ENCODE data around the gene ARHGDIA.

Gene ARHGDIA

GRCh38 chr17:81854974-81855774 is 16.0 kb downstream of the ARHGDIA start:
- H3K9ac ChIP-seq (ENCODE audit: low read length) = no peak overlapping the region
- H3K9me3 ChIP-seq (ENCODE audit: low read length) = no peaks in the 10 kb centered on the region
- H3K27ac ChIP-seq (ENCODE audit: low read depth, low read length) = no peak overlapping the region
- H3K4me3 ChIP-seq (ENCODE audit: low read depth in 1 of 2, low read length in 2 of 2) = no peak overlapping the region
- no peaks in the 10 kb centered on the region for H3K27me3 ChIP-seq (ENCODE audit: control insufficient read depth in 1 of 2, insufficient read depth in 2 of 2, low read length in 2 of 2)
- peaks cover 66% of the 10 kb centered on the region for H3K36me3 ChIP-seq (ENCODE audit: insufficient read depth, low read length)
- H3K4me1 ChIP-seq (ENCODE audit: insufficient read depth, low read length) = peaks cover 17% of the 10 kb centered on the region

GRCh38 chr17:81852237-81852636 is 18.9 kb downstream of the ARHGDIA start:
- no peaks in the 10 kb centered on the region for H3K27me3 ChIP-seq (ENCODE audit: control insufficient read depth in 1 of 2, insufficient read depth in 2 of 2, low read length in 2 of 2)
- H3K4me1 ChIP-seq (ENCODE audit: insufficient read depth, low read length) = no peaks in the 10 kb centered on the region
- H3K9me3 ChIP-seq (ENCODE audit: low read length) = no peaks in the 10 kb centered on the region
- H3K36me3 ChIP-seq (ENCODE audit: insufficient read depth, low read length) = peaks cover 49% of the 10 kb centered on the region
- H3K9ac ChIP-seq (ENCODE audit: low read length) = no peak overlapping the region
- H3K27ac ChIP-seq (ENCODE audit: low read depth, low read length) = no peak overlapping the region
- no peak overlapping the region for H3K4me3 ChIP-seq (ENCODE audit: low read depth in 1 of 2, low read length in 2 of 2)

GRCh38 chr17:81851423-81851822 is 19.7 kb downstream of the ARHGDIA start:
- Histone ChIP-seq H3K4me3 (ENCODE audit: low read depth in 1 of 2, low read length in 2 of 2) (no peak overlapping the region), H3K9ac (ENCODE audit: low read length) (no peak overlapping the region), H3K36me3 (ENCODE audit: insufficient read depth, low read length) (peaks cover 57% of the 10 kb centered on the region), H3K27ac (ENCODE audit: low read depth, low read length) (no peak overlapping the region), H3K4me1 (ENCODE audit: insufficient read depth, low read length) (no peaks in the 10 kb centered on the region), H3K27me3 (ENCODE audit: control insufficient read depth in 1 of 2, insufficient read depth in 2 of 2, low read length in 2 of 2) (no peaks in the 10 kb centered on the region), H3K9me3 (ENCODE audit: low read length) (no peaks in the 10 kb centered on the region)

- Histone ChIP-seq H3K9me3 (ENCODE audit: low read length) (no peaks in the 10 kb centered on the region), H3K9ac (ENCODE audit: low read length) (no peak overlapping the region), H3K36me3 (ENCODE audit: insufficient read depth, low read length) (peaks cover 62% of the 10 kb centered on the region), H3K4me1 (ENCODE audit: insufficient read depth, low read length) (no peaks in the 10 kb centered on the region), H3K27ac (ENCODE audit: low read depth, low read length) (no peak overlapping the region), H3K27me3 (ENCODE audit: control insufficient read depth in 1 of 2, insufficient read depth in 2 of 2, low read length in 2 of 2) (no peaks in the 10 kb centered on the region), H3K4me3 (ENCODE audit: low read depth in 1 of 2, low read length in 2 of 2) (no peak overlapping the region)
These were observed 21.7 kb downstream of the ARHGDIA start for GRCh38 chr17:81849457-81849856.

DNA sequence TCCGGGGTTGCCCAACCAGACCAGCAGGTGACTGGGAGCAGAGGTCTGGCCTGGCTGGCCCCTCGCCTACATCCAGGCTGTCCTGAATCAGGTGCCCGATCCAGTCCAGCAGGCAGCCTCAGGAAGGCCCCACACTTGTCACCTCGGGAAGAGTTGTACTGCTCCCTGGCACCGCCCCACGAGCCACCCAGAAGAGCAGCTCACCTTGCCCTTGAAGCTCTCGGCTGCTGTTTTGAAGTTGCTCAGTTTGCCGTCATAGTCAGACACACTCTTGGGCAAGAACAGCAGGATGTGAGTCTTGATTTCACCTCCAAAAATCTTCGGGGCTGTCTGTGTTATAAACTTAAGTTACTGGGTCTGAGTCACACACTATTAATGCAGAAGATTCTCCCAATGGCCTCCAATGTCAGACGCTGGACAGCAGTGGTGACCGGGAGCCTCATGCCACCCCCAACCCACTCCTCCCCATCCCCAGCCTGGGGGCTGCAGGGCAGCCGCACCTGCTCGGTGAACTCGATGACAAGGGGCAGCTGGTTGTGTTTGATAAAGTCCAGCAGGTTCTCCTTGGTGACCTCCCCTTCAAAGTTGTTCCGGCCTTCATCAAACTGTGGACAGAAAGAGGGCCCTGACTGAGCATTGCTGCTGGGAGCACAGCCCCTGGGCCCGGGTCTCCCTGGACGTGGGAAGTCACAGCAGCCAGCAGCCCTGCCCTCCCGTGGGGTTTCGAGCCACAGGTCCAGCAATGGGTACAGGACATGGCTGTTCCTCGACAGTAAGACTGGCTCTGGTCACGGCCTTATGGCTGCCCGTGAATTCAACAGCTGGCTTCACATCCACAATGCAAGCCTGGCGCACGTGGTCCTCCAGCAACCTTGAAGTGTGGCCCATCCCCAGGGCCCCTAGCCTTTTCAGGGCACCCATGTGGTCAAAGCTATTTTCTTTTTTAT is 24.1 kb downstream of the ARHGDIA start:
- no peaks in the 10 kb centered on the region for H3K9me3 ChIP-seq (ENCODE audit: low read length)
- no peaks in the 10 kb centered on the region for H3K4me1 ChIP-seq (ENCODE audit: insufficient read depth, low read length)
- no peak overlapping the region for H3K9ac ChIP-seq (ENCODE audit: low read length)
- H3K27me3 ChIP-seq (ENCODE audit: control insufficient read depth in 1 of 2, insufficient read depth in 2 of 2, low read length in 2 of 2) = no peaks in the 10 kb centered on the region
- peaks cover 61% of the 10 kb centered on the region for H3K36me3 ChIP-seq (ENCODE audit: insufficient read depth, low read length)
- H3K27ac ChIP-seq (ENCODE audit: low read depth, low read length) = no peak overlapping the region
- H3K4me3 ChIP-seq (ENCODE audit: low read depth in 1 of 2, low read length in 2 of 2) = no peak overlapping the region

GRCh38 chr17:81845881-81846742 is 25.0 kb downstream of the ARHGDIA start:
- Histone ChIP-seq H3K9ac (ENCODE audit: low read length) (no peak overlapping the region), H3K9me3 (ENCODE audit: low read length) (no peaks in the 10 kb centered on the region), H3K4me1 (ENCODE audit: insufficient read depth, low read length) (no peaks in the 10 kb centered on the region), H3K27me3 (ENCODE audit: control insufficient read depth in 1 of 2, insufficient read depth in 2 of 2, low read length in 2 of 2) (no peaks in the 10 kb centered on the region), H3K36me3 (ENCODE audit: insufficient read depth, low read length) (peaks cover 52% of the 10 kb centered on the region), H3K27ac (ENCODE audit: low read depth, low read length) (no peak overlapping the region), H3K4me3 (ENCODE audit: low read depth in 1 of 2, low read length in 2 of 2) (no peak overlapping the region)

DNA sequence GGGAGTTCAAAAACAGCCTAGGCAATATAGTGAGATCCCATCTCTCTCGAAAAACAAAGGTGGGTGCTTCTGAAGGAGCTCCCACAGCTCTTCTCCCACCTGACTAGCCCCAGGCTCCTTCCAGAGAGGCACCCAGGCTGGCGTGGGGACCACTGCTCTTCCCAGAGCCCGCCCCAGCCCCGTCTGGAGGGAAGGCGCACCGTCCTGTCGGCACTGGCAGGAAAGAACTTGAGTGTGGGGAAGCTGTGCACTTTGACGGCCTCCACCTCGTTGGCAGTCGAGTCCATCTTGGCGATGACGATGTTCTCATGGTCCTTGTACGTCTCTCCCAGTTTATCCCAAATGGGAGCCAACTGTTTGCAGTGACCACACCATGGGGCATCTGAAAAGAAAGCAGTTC is 25.8 kb downstream of the ARHGDIA start:
- H3K4me3 ChIP-seq (ENCODE audit: low read depth in 1 of 2, low read length in 2 of 2) = no peak overlapping the region
- no peak overlapping the region for H3K9ac ChIP-seq (ENCODE audit: low read length)
- no peak overlapping the region for H3K27ac ChIP-seq (ENCODE audit: low read depth, low read length)
- H3K36me3 ChIP-seq (ENCODE audit: insufficient read depth, low read length) = peaks cover 51% of the 10 kb centered on the region
- no peaks in the 10 kb centered on the region for H3K27me3 ChIP-seq (ENCODE audit: control insufficient read depth in 1 of 2, insufficient read depth in 2 of 2, low read length in 2 of 2)
- H3K9me3 ChIP-seq (ENCODE audit: low read length) = no peaks in the 10 kb centered on the region
- H3K4me1 ChIP-seq (ENCODE audit: insufficient read depth, low read length) = no peaks in the 10 kb centered on the region

GRCh38 chr17:81844887-81845286 is 26.2 kb downstream of the ARHGDIA start:
- peaks cover 51% of the 10 kb centered on the region for H3K36me3 ChIP-seq (ENCODE audit: insufficient read depth, low read length)
- H3K27me3 ChIP-seq (ENCODE audit: control insufficient read depth in 1 of 2, insufficient read depth in 2 of 2, low read length in 2 of 2) = no peaks in the 10 kb centered on the region
- H3K4me3 ChIP-seq (ENCODE audit: low read depth in 1 of 2, low read length in 2 of 2) = no peak overlapping the region
- no peak overlapping the region for H3K27ac ChIP-seq (ENCODE audit: low read depth, low read length)
- H3K4me1 ChIP-seq (ENCODE audit: insufficient read depth, low read length) = no peaks in the 10 kb centered on the region
- H3K9me3 ChIP-seq (ENCODE audit: low read length) = no peaks in the 10 kb centered on the region
- no peak overlapping the region for H3K9ac ChIP-seq (ENCODE audit: low read length)

GRCh38 chr17:81844327-81844851 is 26.7 kb downstream of the ARHGDIA start:
- Histone ChIP-seq H3K27ac (ENCODE audit: low read depth, low read length) (no peak overlapping the region), H3K36me3 (ENCODE audit: insufficient read depth, low read length) (peaks cover 51% of the 10 kb centered on the region), H3K9ac (ENCODE audit: low read length) (no peak overlapping the region), H3K4me1 (ENCODE audit: insufficient read depth, low read length) (no peaks in the 10 kb centered on the region), H3K9me3 (ENCODE audit: low read length) (no peaks in the 10 kb centered on the region), H3K27me3 (ENCODE audit: control insufficient read depth in 1 of 2, insufficient read depth in 2 of 2, low read length in 2 of 2) (no peaks in the 10 kb centered on the region), H3K4me3 (ENCODE audit: low read depth in 1 of 2, low read length in 2 of 2) (no peak overlapping the region)

GRCh38 chr17:81843713-81844326 is 27.3 kb downstream of the ARHGDIA start:
- H3K9me3 ChIP-seq (ENCODE audit: low read length) = no peaks in the 10 kb centered on the region
- no peaks in the 10 kb centered on the region for H3K27me3 ChIP-seq (ENCODE audit: control insufficient read depth in 1 of 2, insufficient read depth in 2 of 2, low read length in 2 of 2)
- H3K4me1 ChIP-seq (ENCODE audit: insufficient read depth, low read length) = no peaks in the 10 kb centered on the region
- H3K36me3 ChIP-seq (ENCODE audit: insufficient read depth, low read length) = peaks cover 51% of the 10 kb centered on the region
- no peak overlapping the region for H3K27ac ChIP-seq (ENCODE audit: low read depth, low read length)
- H3K9ac ChIP-seq (ENCODE audit: low read length) = no peak overlapping the region
- no peak overlapping the region for H3K4me3 ChIP-seq (ENCODE audit: low read depth in 1 of 2, low read length in 2 of 2)

All from muscle layer of colon (tissue), 2 donors.